ENCODE data around the gene FCN2.

The FCN2 gene

DNA sequence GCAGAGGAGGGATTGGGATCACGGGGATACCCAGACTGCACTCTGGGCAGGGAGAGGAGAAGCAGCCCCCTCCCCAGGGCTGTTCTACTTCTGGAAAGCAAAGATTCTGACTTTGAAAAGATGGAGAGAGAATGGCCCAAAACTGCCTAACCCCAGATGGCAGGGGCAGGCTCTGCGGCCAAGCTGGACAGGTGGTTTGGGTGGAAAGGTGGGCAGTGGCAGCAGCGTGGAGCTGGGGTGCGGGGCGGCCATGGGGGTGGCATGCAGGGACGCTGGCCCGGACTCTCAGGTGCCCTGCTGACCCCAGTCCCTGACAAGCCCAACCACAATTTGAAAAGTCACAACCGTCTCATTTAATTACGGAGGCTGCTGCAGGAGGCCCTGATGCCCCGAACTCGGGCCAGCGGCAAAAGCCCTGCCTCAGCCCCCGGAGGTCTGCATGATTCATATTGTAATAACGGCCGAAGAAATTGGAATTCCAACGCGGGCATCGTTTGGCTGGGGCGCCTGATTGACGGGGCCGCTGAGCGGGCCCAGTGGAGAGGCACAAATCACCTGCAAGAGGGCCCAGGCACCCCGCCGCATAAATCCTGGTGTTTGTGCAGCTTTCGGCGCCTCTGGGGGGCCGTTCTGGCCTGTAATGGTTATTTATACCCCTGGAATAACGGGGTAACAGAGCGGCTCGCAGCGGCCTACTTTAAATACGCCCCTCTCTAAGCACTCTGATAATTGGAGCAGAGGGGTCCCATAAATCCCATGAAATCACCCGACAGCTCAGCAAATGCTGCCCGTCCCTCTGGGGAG, 41.8 kb upstream of the FCN2 start:
- Histone ChIP-seq H3K36me3 (ENCODE audit: insufficient read depth, low read length) (peaks cover 30% of the 10 kb centered on the region), H3K27me3 (ENCODE audit: insufficient read depth, low read length) (no peaks in the 10 kb centered on the region), H3K4me1 (ENCODE audit: control insufficient read depth, insufficient read depth, low read length, unreplicated experiment) (no peaks in the 10 kb centered on the region), H2AFZ (ENCODE audit: low read length, unreplicated experiment) (no peak overlapping the region), H3K79me2 (ENCODE audit: control insufficient read depth, insufficient read depth, low read length, unreplicated experiment) (no peaks in the 10 kb centered on the region), H3K4me3 (ENCODE audit: low read depth, low read length) (no peak overlapping the region), H3K27ac (ENCODE audit: low read depth, low read length) (no peak overlapping the region)

DNA sequence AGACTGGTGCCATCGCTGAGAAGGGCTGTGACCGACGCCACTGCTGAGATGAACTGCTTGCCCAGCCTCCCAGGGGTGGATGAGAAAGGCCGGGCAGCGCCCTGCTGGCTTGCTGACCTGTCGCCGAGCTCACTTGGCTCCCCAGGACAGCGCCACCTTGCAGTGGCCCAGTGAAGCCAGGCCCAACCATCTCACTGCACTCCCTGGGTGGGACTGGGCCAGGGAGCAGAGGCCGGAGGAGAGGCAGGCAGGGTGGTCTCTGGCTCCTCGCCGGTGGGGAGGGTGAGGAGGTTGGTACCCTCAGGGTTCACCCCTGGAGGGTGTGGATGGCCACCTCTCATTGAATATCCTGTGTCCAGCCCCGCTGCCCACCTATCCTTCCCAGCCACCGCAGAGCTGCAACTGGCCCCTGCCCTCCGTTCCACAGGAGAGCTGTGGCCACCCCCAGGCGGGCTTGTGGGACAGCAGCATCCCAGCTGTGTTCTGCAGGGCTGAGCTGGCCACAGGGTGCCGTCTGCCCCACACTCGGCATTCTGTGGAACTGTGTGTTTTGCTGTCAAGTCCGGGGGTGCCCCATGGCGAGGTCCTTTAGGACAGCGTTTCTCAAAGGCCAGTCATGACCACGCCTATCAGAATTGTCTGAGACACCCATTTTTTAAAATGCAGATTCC, 41.0 kb upstream of the FCN2 start:
- Histone ChIP-seq H2AFZ (ENCODE audit: low read length, unreplicated experiment) (no peak overlapping the region), H3K4me3 (ENCODE audit: low read depth, low read length) (no peak overlapping the region), H3K36me3 (ENCODE audit: insufficient read depth, low read length) (peaks cover 37% of the 10 kb centered on the region), H3K27ac (ENCODE audit: low read depth, low read length) (no peak overlapping the region), H3K4me1 (ENCODE audit: control insufficient read depth, insufficient read depth, low read length, unreplicated experiment) (no peaks in the 10 kb centered on the region), H3K27me3 (ENCODE audit: insufficient read depth, low read length) (no peaks in the 10 kb centered on the region), H3K79me2 (ENCODE audit: control insufficient read depth, insufficient read depth, low read length, unreplicated experiment) (no peaks in the 10 kb centered on the region)

DNA sequence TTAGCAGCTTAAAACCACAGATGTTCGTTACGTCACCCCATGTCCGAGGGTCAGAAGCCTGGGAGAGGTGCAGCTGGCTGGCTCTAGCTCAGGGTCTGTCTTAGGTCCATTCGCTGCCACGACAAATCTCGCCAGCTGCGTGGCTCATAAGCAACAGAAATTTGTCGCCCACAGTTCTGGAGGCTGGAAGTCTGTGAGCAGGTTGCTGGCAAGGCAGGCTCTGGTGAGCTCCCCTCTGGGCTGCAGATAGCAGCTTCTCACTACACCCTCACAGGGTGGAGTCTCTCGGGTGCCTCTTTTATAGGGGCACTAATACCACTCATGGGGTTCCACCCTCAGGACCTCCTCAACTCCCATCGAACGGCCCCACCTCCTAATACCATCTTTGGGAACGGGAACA, 40.1 kb upstream of the FCN2 start:
- no peaks in the 10 kb centered on the region for H3K79me2 ChIP-seq (ENCODE audit: control insufficient read depth, insufficient read depth, low read length, unreplicated experiment)
- peaks cover 42% of the 10 kb centered on the region for H3K36me3 ChIP-seq (ENCODE audit: insufficient read depth, low read length)
- no peak overlapping the region for H3K27ac ChIP-seq (ENCODE audit: low read depth, low read length)
- H3K27me3 ChIP-seq (ENCODE audit: insufficient read depth, low read length) = no peaks in the 10 kb centered on the region
- no peak overlapping the region for H3K4me3 ChIP-seq (ENCODE audit: low read depth, low read length)
- H3K4me1 ChIP-seq (ENCODE audit: control insufficient read depth, insufficient read depth, low read length, unreplicated experiment) = no peaks in the 10 kb centered on the region
- H2AFZ ChIP-seq (ENCODE audit: low read length, unreplicated experiment) = no peak overlapping the region

DNA sequence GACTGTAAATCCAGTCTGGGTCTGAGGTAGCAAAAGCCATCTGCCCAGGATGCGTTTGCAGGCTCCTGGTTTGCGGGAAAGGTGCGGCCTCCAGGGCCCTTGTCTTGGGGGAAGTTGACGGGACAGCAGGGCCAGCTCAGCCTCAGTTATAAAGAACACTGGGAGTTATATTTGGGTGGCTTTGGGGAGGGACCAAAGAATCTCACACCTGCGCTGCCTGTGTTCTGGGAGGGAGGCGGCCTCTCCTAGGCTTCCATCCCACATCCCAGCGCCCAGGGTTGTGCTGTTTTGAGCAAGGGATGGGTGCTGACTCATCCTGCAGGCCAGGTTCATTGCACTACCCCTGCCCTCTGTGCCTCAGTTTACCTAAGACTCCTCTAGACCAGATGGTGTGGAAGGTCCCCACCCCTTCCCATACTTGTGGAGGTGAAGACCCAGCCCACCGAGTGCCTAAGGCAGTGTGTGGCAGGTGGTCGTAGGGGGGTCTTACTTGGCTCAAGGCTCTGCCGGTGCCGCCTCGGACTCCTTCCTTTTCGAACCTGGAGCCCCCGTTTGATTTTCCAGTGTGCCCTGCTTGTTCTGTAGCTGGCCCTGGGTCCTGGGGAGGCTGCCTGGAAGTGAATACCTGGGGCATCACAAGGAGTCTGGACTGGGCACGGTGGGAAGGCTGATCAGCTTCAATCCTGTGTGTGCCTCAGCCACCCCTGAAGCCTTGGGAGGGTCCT, 39.3 kb upstream of the FCN2 start:
- H3K79me2 ChIP-seq (ENCODE audit: control insufficient read depth, insufficient read depth, low read length, unreplicated experiment) = no peaks in the 10 kb centered on the region
- no peaks in the 10 kb centered on the region for H3K27me3 ChIP-seq (ENCODE audit: insufficient read depth, low read length)
- H2AFZ ChIP-seq (ENCODE audit: low read length, unreplicated experiment) = no peak overlapping the region
- H3K4me1 ChIP-seq (ENCODE audit: control insufficient read depth, insufficient read depth, low read length, unreplicated experiment) = no peaks in the 10 kb centered on the region
- no peak overlapping the region for H3K27ac ChIP-seq (ENCODE audit: low read depth, low read length)
- no peak overlapping the region for H3K4me3 ChIP-seq (ENCODE audit: low read depth, low read length)
- H3K36me3 ChIP-seq (ENCODE audit: insufficient read depth, low read length) = peaks cover 42% of the 10 kb centered on the region

DNA sequence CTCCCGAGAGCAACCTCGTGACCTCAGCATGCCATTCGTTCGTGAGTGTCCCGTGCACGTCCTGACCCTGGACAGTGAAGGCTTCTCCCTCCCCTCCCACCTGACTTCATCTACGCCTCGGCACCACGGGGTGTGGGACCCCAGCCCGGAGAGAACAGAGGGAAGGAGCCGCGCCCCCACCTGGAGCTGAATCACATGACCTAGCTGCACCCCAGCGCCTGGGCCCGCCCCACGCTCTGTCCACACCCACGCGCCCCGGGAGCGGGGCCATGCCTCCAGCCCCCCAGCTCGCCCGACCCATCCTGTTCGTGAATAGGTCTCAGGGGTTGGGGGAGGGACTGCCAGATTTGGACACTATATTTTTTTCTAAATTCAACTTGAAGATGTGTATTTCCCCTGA, 38.3 kb upstream of the FCN2 start:
- Histone ChIP-seq H3K27me3 (ENCODE audit: insufficient read depth, low read length) (no peaks in the 10 kb centered on the region), H3K36me3 (ENCODE audit: insufficient read depth, low read length) (peaks cover 42% of the 10 kb centered on the region)

DNA sequence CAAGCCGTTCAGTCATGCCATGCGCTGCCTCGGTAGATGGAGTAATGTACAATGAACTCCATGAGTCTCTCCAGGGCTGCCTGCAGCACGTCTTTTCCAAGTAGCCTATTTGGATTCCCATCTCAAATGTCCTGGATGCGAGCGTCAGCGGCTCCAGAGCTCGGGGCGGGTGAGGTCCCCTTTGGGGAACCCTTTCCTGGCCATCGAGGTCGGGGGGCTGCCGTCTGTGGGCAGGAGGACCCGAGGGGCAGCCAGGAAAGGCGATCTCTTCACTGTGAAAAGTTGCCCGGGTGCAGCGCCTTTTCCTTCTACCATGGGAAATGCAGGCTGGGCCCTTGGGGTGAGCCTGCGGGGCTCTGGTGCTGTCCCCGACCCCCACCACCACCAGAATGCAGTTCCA, 36.9 kb upstream of the FCN2 start:
- H3K4me3 ChIP-seq (ENCODE audit: low read depth, low read length) = no peak overlapping the region
- H3K27me3 ChIP-seq (ENCODE audit: insufficient read depth, low read length) = no peaks in the 10 kb centered on the region
- peaks cover 38% of the 10 kb centered on the region for H3K36me3 ChIP-seq (ENCODE audit: insufficient read depth, low read length)
- no peaks in the 10 kb centered on the region for H3K4me1 ChIP-seq (ENCODE audit: control insufficient read depth, insufficient read depth, low read length, unreplicated experiment)
- H3K27ac ChIP-seq (ENCODE audit: low read depth, low read length) = no peak overlapping the region
- H3K79me2 ChIP-seq (ENCODE audit: control insufficient read depth, insufficient read depth, low read length, unreplicated experiment) = no peaks in the 10 kb centered on the region
- H2AFZ ChIP-seq (ENCODE audit: low read length, unreplicated experiment) = no peak overlapping the region

More for the DNA sequence above, 38.3 kb upstream of the FCN2 start:
- Histone ChIP-seq H3K4me3 (ENCODE audit: low read depth, low read length) (no peak overlapping the region), H2AFZ (ENCODE audit: low read length, unreplicated experiment) (no peak overlapping the region), H3K79me2 (ENCODE audit: control insufficient read depth, insufficient read depth, low read length, unreplicated experiment) (no peaks in the 10 kb centered on the region), H3K4me1 (ENCODE audit: control insufficient read depth, insufficient read depth, low read length, unreplicated experiment) (no peaks in the 10 kb centered on the region), H3K27ac (ENCODE audit: low read depth, low read length) (no peak overlapping the region)

DNA sequence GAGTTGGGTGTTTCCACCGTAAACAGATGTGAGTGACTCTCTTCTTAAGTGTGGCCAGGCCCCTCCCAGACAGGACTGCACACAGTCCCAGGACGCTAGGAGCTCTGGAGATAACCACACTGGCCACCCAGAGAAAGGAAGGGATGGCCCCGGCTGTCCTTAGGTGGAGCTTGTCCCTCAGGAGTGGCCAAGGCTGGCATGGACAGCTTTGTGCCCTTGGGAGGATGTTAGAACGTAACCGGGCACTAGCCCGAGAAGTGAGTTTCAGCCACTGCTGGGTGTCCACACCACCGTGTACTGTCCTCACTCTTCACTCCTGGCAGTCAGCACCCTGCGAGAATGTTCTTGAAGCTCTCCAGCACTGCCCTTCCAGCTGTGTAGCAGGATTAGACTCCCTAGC, 35.8 kb upstream of the FCN2 start:
- no peaks in the 10 kb centered on the region for H3K4me1 ChIP-seq (ENCODE audit: control insufficient read depth, insufficient read depth, low read length, unreplicated experiment)
- no peak overlapping the region for H2AFZ ChIP-seq (ENCODE audit: low read length, unreplicated experiment)
- H3K27ac ChIP-seq (ENCODE audit: low read depth, low read length) = no peak overlapping the region
- H3K36me3 ChIP-seq (ENCODE audit: insufficient read depth, low read length) = peaks cover 38% of the 10 kb centered on the region
- no peak overlapping the region for H3K4me3 ChIP-seq (ENCODE audit: low read depth, low read length)
- no peaks in the 10 kb centered on the region for H3K27me3 ChIP-seq (ENCODE audit: insufficient read depth, low read length)
- H3K79me2 ChIP-seq (ENCODE audit: control insufficient read depth, insufficient read depth, low read length, unreplicated experiment) = no peaks in the 10 kb centered on the region

DNA sequence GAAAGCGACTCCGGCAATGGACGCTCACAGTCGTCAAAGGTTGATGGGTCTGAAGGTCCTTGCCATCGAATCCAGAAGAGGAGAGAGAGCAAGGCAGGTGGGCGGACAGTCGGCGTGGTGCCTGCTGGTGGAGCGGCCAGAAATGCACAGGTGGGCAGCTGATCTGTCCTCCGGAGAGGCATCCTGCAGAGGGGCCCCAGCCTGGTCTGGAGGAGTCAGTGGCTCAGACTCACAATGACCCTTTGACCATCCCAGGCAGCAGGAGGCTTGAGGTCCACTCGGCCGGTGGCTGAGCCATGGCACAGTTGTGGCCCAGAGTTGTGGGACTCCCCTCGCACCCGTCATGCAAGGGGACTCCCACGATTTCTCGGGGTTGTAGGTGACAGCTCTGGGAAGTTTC, 34.4 kb upstream of the FCN2 start:
- H3K27me3 ChIP-seq (ENCODE audit: insufficient read depth, low read length) = no peaks in the 10 kb centered on the region
- no peaks in the 10 kb centered on the region for H3K79me2 ChIP-seq (ENCODE audit: control insufficient read depth, insufficient read depth, low read length, unreplicated experiment)
- no peak overlapping the region for H3K27ac ChIP-seq (ENCODE audit: low read depth, low read length)
- no peak overlapping the region for H3K4me3 ChIP-seq (ENCODE audit: low read depth, low read length)
- no peaks in the 10 kb centered on the region for H3K4me1 ChIP-seq (ENCODE audit: control insufficient read depth, insufficient read depth, low read length, unreplicated experiment)
- no peak overlapping the region for H2AFZ ChIP-seq (ENCODE audit: low read length, unreplicated experiment)
- H3K36me3 ChIP-seq (ENCODE audit: insufficient read depth, low read length) = peaks cover 32% of the 10 kb centered on the region

DNA sequence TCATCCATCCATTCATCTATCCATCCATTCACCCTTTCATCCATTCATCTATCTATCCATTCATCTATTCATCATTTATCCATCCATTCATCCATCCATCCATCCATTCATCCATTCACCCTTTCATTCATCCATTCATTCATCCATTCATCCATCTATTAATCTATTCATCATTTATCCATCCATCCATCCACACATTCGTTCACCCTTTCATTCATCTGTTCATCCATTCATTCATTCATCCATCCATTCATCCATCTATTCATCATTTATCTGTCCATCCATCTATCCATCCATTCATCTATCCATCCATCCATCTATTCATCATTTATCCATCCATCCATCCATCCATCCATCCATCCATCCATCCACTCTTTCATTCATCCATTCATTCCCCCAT, 33.9 kb upstream of the FCN2 start:
- H3K36me3 ChIP-seq (ENCODE audit: insufficient read depth, low read length) = peaks cover 29% of the 10 kb centered on the region
- H3K79me2 ChIP-seq (ENCODE audit: control insufficient read depth, insufficient read depth, low read length, unreplicated experiment) = no peaks in the 10 kb centered on the region
- H2AFZ ChIP-seq (ENCODE audit: low read length, unreplicated experiment) = no peak overlapping the region
- no peak overlapping the region for H3K4me3 ChIP-seq (ENCODE audit: low read depth, low read length)
- no peaks in the 10 kb centered on the region for H3K4me1 ChIP-seq (ENCODE audit: control insufficient read depth, insufficient read depth, low read length, unreplicated experiment)
- no peaks in the 10 kb centered on the region for H3K27me3 ChIP-seq (ENCODE audit: insufficient read depth, low read length)
- no peak overlapping the region for H3K27ac ChIP-seq (ENCODE audit: low read depth, low read length)

DNA sequence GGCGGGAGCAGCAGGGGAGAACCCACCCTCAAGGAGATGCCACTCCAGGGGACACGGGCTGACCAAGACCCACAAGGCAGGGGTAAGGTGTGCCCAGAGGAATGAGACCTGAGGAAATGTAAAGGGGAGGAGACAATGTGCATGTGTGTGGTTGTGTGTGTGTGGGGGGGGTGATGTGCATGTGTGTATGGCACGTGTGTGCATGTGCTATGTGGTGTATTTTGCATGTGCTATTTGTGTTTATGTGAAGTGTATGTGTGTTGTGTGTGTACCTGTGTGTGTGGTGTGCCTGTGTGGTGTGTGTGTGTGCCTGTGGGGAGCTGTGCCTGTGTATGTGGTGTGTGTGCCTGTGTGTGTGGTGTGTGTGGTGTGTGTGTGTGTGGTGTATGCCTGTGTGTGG, 33.5 kb upstream of the FCN2 start:
- no peaks in the 10 kb centered on the region for H3K79me2 ChIP-seq (ENCODE audit: control insufficient read depth, insufficient read depth, low read length, unreplicated experiment)

More for the DNA sequence above, 33.5 kb upstream of the FCN2 start:
- Histone ChIP-seq H3K27me3 (ENCODE audit: insufficient read depth, low read length) (no peaks in the 10 kb centered on the region), H3K36me3 (ENCODE audit: insufficient read depth, low read length) (peaks cover 29% of the 10 kb centered on the region), H3K27ac (ENCODE audit: low read depth, low read length) (no peak overlapping the region), H3K4me3 (ENCODE audit: low read depth, low read length) (no peak overlapping the region), H3K4me1 (ENCODE audit: control insufficient read depth, insufficient read depth, low read length, unreplicated experiment) (no peaks in the 10 kb centered on the region), H2AFZ (ENCODE audit: low read length, unreplicated experiment) (no peak overlapping the region)

Measured in ACC112 (cell line).